ENCODE measurements around the gene CMAS.

Gene CMAS

DNA sequence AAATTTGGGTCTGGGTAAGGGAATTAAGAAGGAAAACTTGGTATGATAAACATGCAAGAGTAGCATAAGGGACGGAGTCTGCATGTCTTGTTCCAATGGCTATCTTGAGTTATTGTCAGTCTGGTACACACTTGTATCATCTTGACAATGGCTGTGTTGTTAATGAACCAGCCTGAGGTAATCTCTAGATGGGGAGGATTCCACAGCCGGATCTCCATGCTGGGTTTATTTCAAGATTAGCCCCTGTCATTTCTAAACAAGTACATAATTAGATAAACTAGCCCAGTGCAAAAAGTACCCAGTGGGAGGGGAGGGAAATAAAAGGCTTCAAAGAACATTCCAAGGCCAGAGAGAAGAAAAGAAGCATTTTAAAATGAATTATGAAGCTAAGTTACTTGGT lies 16.5 kb upstream of the CMAS start:
- TF ChIP-seq, protein P1, sequence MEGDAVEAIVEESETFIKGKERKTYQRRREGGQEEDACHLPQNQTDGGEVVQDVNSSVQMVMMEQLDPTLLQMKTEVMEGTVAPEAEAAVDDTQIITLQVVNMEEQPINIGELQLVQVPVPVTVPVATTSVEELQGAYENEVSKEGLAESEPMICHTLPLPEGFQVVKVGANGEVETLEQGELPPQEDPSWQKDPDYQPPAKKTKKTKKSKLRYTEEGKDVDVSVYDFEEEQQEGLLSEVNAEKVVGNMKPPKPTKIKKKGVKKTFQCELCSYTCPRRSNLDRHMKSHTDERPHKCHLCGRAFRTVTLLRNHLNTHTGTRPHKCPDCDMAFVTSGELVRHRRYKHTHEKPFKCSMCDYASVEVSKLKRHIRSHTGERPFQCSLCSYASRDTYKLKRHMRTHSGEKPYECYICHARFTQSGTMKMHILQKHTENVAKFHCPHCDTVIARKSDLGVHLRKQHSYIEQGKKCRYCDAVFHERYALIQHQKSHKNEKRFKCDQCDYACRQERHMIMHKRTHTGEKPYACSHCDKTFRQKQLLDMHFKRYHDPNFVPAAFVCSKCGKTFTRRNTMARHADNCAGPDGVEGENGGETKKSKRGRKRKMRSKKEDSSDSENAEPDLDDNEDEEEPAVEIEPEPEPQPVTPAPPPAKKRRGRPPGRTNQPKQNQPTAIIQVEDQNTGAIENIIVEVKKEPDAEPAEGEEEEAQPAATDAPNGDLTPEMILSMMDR (IDR thresholded peaks at IDR 0.05; ENCODE audit: low read length): no peak
- TF ChIP-seq EZH2phosphoT487 (IDR thresholded peaks at IDR 0.05; ENCODE audit: low read length) (no peak), EZH2 (optimal IDR thresholded peaks at IDR 0.05; ENCODE audit: low read depth, low read length) (no peak)
- no peak overlapping the region for H3K9ac ChIP-seq (ENCODE audit: low read length)
- H3F3A ChIP-seq (ENCODE audit: insufficient read depth, low read length): no peaks in the 10 kb centered on the region

DNA sequence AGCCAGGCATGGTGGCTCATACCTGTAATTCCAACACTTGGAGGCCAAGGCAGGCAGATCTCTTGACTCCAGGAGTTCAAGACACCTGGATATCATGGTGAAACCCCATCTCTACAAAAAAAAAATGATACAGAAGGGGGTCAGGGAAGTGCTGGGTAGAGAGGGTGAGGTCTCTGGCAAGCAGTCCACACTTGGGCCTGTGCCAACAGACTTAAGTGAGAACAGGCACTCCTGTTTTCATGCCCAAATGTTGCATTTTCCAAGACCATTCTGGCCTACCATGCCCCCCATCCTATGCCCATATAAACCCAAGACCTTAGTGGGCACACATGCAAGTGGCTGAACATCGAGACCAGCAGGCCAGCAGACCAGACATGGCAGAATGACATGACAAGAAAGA lies 16.0 kb upstream of the CMAS start:
- no peaks in the 10 kb centered on the region for H3K4me1 ChIP-seq (ENCODE audit: low read length)
- H3K36me3 ChIP-seq (replicated peaks; ENCODE audit: insufficient read depth, low read length): no peaks in the 10 kb centered on the region
- H3K9ac ChIP-seq (ENCODE audit: low read length): no peak overlapping the region
- H3K9me2 ChIP-seq (replicated peaks; ENCODE audit: insufficient read depth, low read length): no peaks in the 10 kb centered on the region
- H3K79me2 ChIP-seq (ENCODE audit: low read length): no peaks in the 10 kb centered on the region
- H4K20me1 ChIP-seq (ENCODE audit: insufficient read depth, low read length): no peaks in the 10 kb centered on the region
- no peak overlapping the region for H2AFZ ChIP-seq (ENCODE audit: low read length)
- no peak overlapping the region for H3K4me3 ChIP-seq (ENCODE audit: low read length)
- no peak overlapping the region for H3K4me2 ChIP-seq (ENCODE audit: low read depth, low read length)
- no peak for DNase-seq
- no peaks in the 10 kb centered on the region for H3F3A ChIP-seq (ENCODE audit: insufficient read depth, low read length)
- no peak overlapping the region for H3K27ac ChIP-seq (ENCODE audit: low read length)
- TF ChIP-seq EZH2 (optimal IDR thresholded peaks at IDR 0.05; ENCODE audit: low read depth, low read length) (no peak), EZH2phosphoT487 (IDR thresholded peaks at IDR 0.05; ENCODE audit: low read length) (no peak)
- TF ChIP-seq, protein P1 (IDR thresholded peaks at IDR 0.05; ENCODE audit: low read length): no peak
- no peaks in the 10 kb centered on the region for H3K9me3 ChIP-seq (replicated peaks; ENCODE audit: insufficient read depth, low read length)
- H3K27me3 ChIP-seq (replicated peaks; ENCODE audit: insufficient read depth, low read length): no peaks in the 10 kb centered on the region

More for the DNA sequence above, 16.5 kb upstream of the CMAS start:
- no peaks in the 10 kb centered on the region for H3K79me2 ChIP-seq (ENCODE audit: low read length)
- H3K4me2 ChIP-seq (ENCODE audit: low read depth, low read length): no peak overlapping the region
- no peaks in the 10 kb centered on the region for H3K9me3 ChIP-seq (replicated peaks; ENCODE audit: insufficient read depth, low read length)
- no peaks in the 10 kb centered on the region for H3K36me3 ChIP-seq (replicated peaks; ENCODE audit: insufficient read depth, low read length)
- DNase-seq: no peak
- H3K4me1 ChIP-seq (ENCODE audit: low read length): no peaks in the 10 kb centered on the region
- H3K27me3 ChIP-seq (replicated peaks; ENCODE audit: insufficient read depth, low read length): no peaks in the 10 kb centered on the region
- H2AFZ ChIP-seq (ENCODE audit: low read length): no peak overlapping the region
- no peaks in the 10 kb centered on the region for H3K9me2 ChIP-seq (replicated peaks; ENCODE audit: insufficient read depth, low read length)
- no peak overlapping the region for H3K27ac ChIP-seq (ENCODE audit: low read length)
- H3K4me3 ChIP-seq (ENCODE audit: low read length): no peak overlapping the region
- no peaks in the 10 kb centered on the region for H4K20me1 ChIP-seq (ENCODE audit: insufficient read depth, low read length)

DNA sequence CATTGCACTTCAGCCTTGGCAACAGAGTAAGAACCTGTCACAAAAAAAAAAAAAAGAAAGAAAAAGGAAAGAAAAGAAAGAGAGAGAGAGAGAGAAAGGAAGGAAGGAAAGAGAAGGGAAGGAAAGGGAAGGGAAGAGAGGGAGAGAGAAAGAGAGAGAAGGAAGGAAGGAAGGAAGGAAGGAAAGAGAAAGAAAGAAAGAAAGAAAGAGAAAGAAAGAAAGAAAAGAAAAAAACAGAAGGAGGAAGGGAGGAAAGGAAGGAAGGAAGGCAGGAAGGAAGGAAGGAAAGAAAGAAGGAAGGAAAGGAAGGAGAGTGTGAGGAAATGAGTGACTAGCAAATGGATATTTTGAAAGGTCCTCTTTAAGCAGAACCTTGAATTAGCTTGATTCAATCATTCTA lies 13.3 kb upstream of the CMAS start:
- H3K27ac ChIP-seq (ENCODE audit: low read length): no peak overlapping the region
- H3K9me2 ChIP-seq (replicated peaks; ENCODE audit: insufficient read depth, low read length): no peaks in the 10 kb centered on the region
- H3K4me2 ChIP-seq (ENCODE audit: low read depth, low read length): no peak overlapping the region
- no peaks in the 10 kb centered on the region for H4K20me1 ChIP-seq (ENCODE audit: insufficient read depth, low read length)
- no peak overlapping the region for H3K4me3 ChIP-seq (ENCODE audit: low read length)
- TF ChIP-seq, protein P1 (IDR thresholded peaks at IDR 0.05; ENCODE audit: low read length): no peak
- TF ChIP-seq EZH2phosphoT487 (IDR thresholded peaks at IDR 0.05; ENCODE audit: low read length) (no peak), EZH2 (optimal IDR thresholded peaks at IDR 0.05; ENCODE audit: low read depth, low read length) (no peak)
- H3K27me3 ChIP-seq (replicated peaks; ENCODE audit: insufficient read depth, low read length): no peaks in the 10 kb centered on the region
- DNase-seq: no peak
- no peaks in the 10 kb centered on the region for H3F3A ChIP-seq (ENCODE audit: insufficient read depth, low read length)
- H3K4me1 ChIP-seq (ENCODE audit: low read length): no peaks in the 10 kb centered on the region
- no peaks in the 10 kb centered on the region for H3K79me2 ChIP-seq (ENCODE audit: low read length)
- H3K9ac ChIP-seq (ENCODE audit: low read length): no peak overlapping the region
- no peaks in the 10 kb centered on the region for H3K9me3 ChIP-seq (replicated peaks; ENCODE audit: insufficient read depth, low read length)
- no peak overlapping the region for H2AFZ ChIP-seq (ENCODE audit: low read length)
- H3K36me3 ChIP-seq (replicated peaks; ENCODE audit: insufficient read depth, low read length): no peaks in the 10 kb centered on the region
